ENCODE data around the gene ALKBH3. TPM values are rescaled to one million over a fixed set of nuclear protein-coding genes. Genes with fewer than 3 reads are reported as not detected.

ALKBH3 gene
- total RNA-seq, 3 donors from 2014 or later (not counting 1 experiment from before 2014, with no cell fraction given), result 24.3 to 30.8 (median 29.6) TPM

GRCh38 chr11:43834286-43834685 lies 46.3 kb upstream of the ALKBH3 start:
- DNase-seq (no peak), ATAC-seq (no peak)
- Mint-ChIP-seq H3K27ac (no peak overlapping the region), H3K36me3 (no peaks in the 10 kb centered on the region), H3K9me3 (no peaks in the 10 kb centered on the region), H3K4me3 (no peak overlapping the region), H3K4me1 (no peaks in the 10 kb centered on the region), H3K27me3 (ENCODE audit: low read depth in 2 of 2) (no peaks in the 10 kb centered on the region)
- no peaks in the 10 kb centered on the region for H3K4me1 ChIP-seq (ENCODE audit: control insufficient read depth, insufficient read depth, low read length)
- no peak overlapping the region for H3K27ac ChIP-seq (ENCODE audit: low read length)
- H3K9me3 ChIP-seq (ENCODE audit: control insufficient read depth, insufficient read depth, low read length), result no peaks in the 10 kb centered on the region
- intact Hi-C loops (cut with micrococcal nuclease), result no loop called here
- H3K27me3 ChIP-seq (ENCODE audit: control insufficient read depth, insufficient read depth, low read length), result no peaks in the 10 kb centered on the region
- H3K4me3 ChIP-seq (ENCODE audit: low read length), result no peak overlapping the region
- no peaks in the 10 kb centered on the region for H3K36me3 ChIP-seq (ENCODE audit: control insufficient read depth, insufficient read depth, low read length)
- 83% methylated on average over 1 of the region's 2 CpGs for whole genome bisulfite sequencing (ENCODE audit: insufficient coverage)
- TF ChIP-seq CTCF (IDR thresholded peaks at IDR 0.05), result no peak

- Histone ChIP-seq H3K27me3 (ENCODE audit: control insufficient read depth, insufficient read depth, low read length) (no peaks in the 10 kb centered on the region), H3K4me1 (ENCODE audit: control insufficient read depth, insufficient read depth, low read length) (no peaks in the 10 kb centered on the region), H3K9me3 (ENCODE audit: control insufficient read depth, insufficient read depth, low read length) (no peaks in the 10 kb centered on the region), H3K36me3 (ENCODE audit: control insufficient read depth, insufficient read depth, low read length) (no peaks in the 10 kb centered on the region), H3K27ac (ENCODE audit: low read length) (no peak overlapping the region), H3K4me3 (ENCODE audit: low read length) (no peak overlapping the region)
- Mint-ChIP-seq H3K27me3 (ENCODE audit: low read depth in 2 of 2) (no peaks in the 10 kb centered on the region), H3K27ac (no peak overlapping the region), H3K4me3 (no peak overlapping the region), H3K36me3 (no peaks in the 10 kb centered on the region), H3K4me1 (no peaks in the 10 kb centered on the region), H3K9me3 (no peaks in the 10 kb centered on the region)
- intact Hi-C loops (cut with micrococcal nuclease), result no loop called here
- TF ChIP-seq CTCF (IDR thresholded peaks at IDR 0.05), result no peak
- ATAC-seq (no peak), DNase-seq (no peak)
- 98% methylated on average over 7 of the region's 7 CpGs for WGBS (ENCODE audit: insufficient coverage)
Observed at GRCh38 chr11:43835104-43835503, 45.5 kb upstream of the ALKBH3 start.

- no peaks in the 10 kb centered on the region for H3K27me3 Mint-ChIP-seq (ENCODE audit: low read depth in 2 of 2)
- H3K9me3 ChIP-seq (ENCODE audit: control insufficient read depth, insufficient read depth, low read length), result no peaks in the 10 kb centered on the region
- no peaks in the 10 kb centered on the region for H3K9me3 Mint-ChIP-seq
- intact Hi-C loops (cut with micrococcal nuclease), result no loop called here
- no peak overlapping the region for H3K4me3 ChIP-seq (ENCODE audit: low read length)
- DNase-seq, result no peak
- 70% methylated on average over 4 of the region's 4 CpGs for WGBS (ENCODE audit: insufficient coverage)
- H3K4me1 Mint-ChIP-seq, result no peaks in the 10 kb centered on the region
- ATAC-seq, result no peak
- no peak overlapping the region for H3K27ac ChIP-seq (ENCODE audit: low read length)
- no peak overlapping the region for H3K4me3 Mint-ChIP-seq
- no peaks in the 10 kb centered on the region for H3K27me3 ChIP-seq (ENCODE audit: control insufficient read depth, insufficient read depth, low read length)
- H3K27ac Mint-ChIP-seq, result no peak overlapping the region
- H3K4me1 ChIP-seq (ENCODE audit: control insufficient read depth, insufficient read depth, low read length), result no peaks in the 10 kb centered on the region
- TF ChIP-seq CTCF (IDR thresholded peaks at IDR 0.05), result no peak
- no peaks in the 10 kb centered on the region for H3K36me3 ChIP-seq (ENCODE audit: control insufficient read depth, insufficient read depth, low read length)
- H3K36me3 Mint-ChIP-seq, result no peaks in the 10 kb centered on the region
Observed at GRCh38 chr11:43837879-43838278, 42.8 kb upstream of the ALKBH3 start.

GRCh38 chr11:43842021-43842420 lies 38.6 kb upstream of the ALKBH3 start:
- no peaks in the 10 kb centered on the region for H3K36me3 ChIP-seq (ENCODE audit: control insufficient read depth, insufficient read depth, low read length)
- no peaks in the 10 kb centered on the region for H3K9me3 ChIP-seq (ENCODE audit: control insufficient read depth, insufficient read depth, low read length)
- ATAC-seq (no peak), DNase-seq (no peak)
- Mint-ChIP-seq H3K27me3 (ENCODE audit: low read depth in 2 of 2) (no peaks in the 10 kb centered on the region), H3K4me3 (no peak overlapping the region), H3K27ac (no peak overlapping the region), H3K9me3 (no peaks in the 10 kb centered on the region), H3K36me3 (no peaks in the 10 kb centered on the region), H3K4me1 (no peaks in the 10 kb centered on the region)
- 40% methylated on average over 1 of the region's 1 CpG for WGBS (ENCODE audit: insufficient coverage)
- no peak for TF ChIP-seq CTCF (IDR thresholded peaks at IDR 0.05)
- H3K4me3 ChIP-seq (ENCODE audit: low read length), result no peak overlapping the region
- intact Hi-C loops (cut with micrococcal nuclease), result no loop called here
- no peak overlapping the region for H3K27ac ChIP-seq (ENCODE audit: low read length)
- H3K4me1 ChIP-seq (ENCODE audit: control insufficient read depth, insufficient read depth, low read length), result no peaks in the 10 kb centered on the region
- no peaks in the 10 kb centered on the region for H3K27me3 ChIP-seq (ENCODE audit: control insufficient read depth, insufficient read depth, low read length)
